Lower lobe of right lung (tissue), 2 donors: ENCODE measurements around the gene RNASEH2A. TPM values are rescaled to one million over a fixed set of nuclear protein-coding genes. Genes with fewer than 3 reads are reported as not detected.

Experiments used
- ATAC-seq, 2 donors: fragments of 200-7000 bp; cut with Tn5 transposase; one replicate each; pipeline ENCODE4 v1.9.1; 2020 to 2022; ENCODE audit warnings: mild to moderate bottlenecking in 2 of 2, moderate library complexity in 2 of 2
- DNase-seq: peaks from one replicate; pipeline ENCODE4 v3.0.0-alpha.2; 2020
- H3K27ac ChIP-seq: fragments of 200-600 bp; one replicate; pipeline ENCODE4 v1.8.0; 2022
- H3K27me3 ChIP-seq: fragments of 200-600 bp; one replicate; pipeline ENCODE4 v1.8.0; 2022; ENCODE audit warnings: low read depth
- H3K36me3 ChIP-seq: fragments of 200-600 bp; one replicate; pipeline ENCODE4 v1.8.0; 2022; ENCODE audit warnings: mild to moderate bottlenecking
- H3K4me1 ChIP-seq: fragments of 200-600 bp; one replicate; pipeline ENCODE4 v1.8.0; 2022
- H3K4me3 ChIP-seq: fragments of 200-600 bp; one replicate; pipeline ENCODE4 v1.8.0; 2022; ENCODE audit warnings: mild to moderate bottlenecking
- H3K9me3 ChIP-seq: fragments of 200-600 bp; one replicate; pipeline ENCODE4 v1.8.0; 2022
- CTCF ChIP-seq: fragments of 200-600 bp; IDR thresholded peaks from one replicate; pipeline ENCODE4 v1.8.0; 2022; ENCODE audit warnings: antibody characterized with exemption, mild to moderate bottlenecking
- intact Hi-C: fragments of 100-400 bp; cut with DNase I; formaldehyde crosslinking; loops from one replicate; pipeline ENCODE4 v1.11.0; 2022
- total RNA-seq: library from RNA; stranded (reverse); fragmentation: NEBNext Ultra II Directional; extraction: Animal tissue kit (Norgen Biotek cat#: 25700); gene quantifications from one replicate; pipeline ENCODE4 v1.2.1, GENCODE V29; 2021
- donor health status: DM: no; HTN: yes; CAD: no; lungs with severe emphysema.

The RNASEH2A gene
- total RNA-seq, 1 donor from 2014 or later: 10.9 TPM

GRCh38 chr19:12834566-12834943 lies 28.2 kb downstream of the RNASEH2A start, which contains the start of gene RTBDN:
RTBDN (minus strand) TSS chr19:12834579; CDS start chr19:12829979, 4,600 bp downstream.
- DNase-seq: no peak
- H3K27me3 ChIP-seq: peaks cover 90% of the 10 kb centered on the region
- no peak for TF ChIP-seq CTCF
- H3K4me1 ChIP-seq: peaks cover 18% of the 10 kb centered on the region
- no peaks in the 10 kb centered on the region for H3K9me3 ChIP-seq
- no peak for ATAC-seq
- intact Hi-C loops: no loop called here
- H3K4me3 ChIP-seq: peak within 1 kb of the TSS; percentile 47
- H3K27ac ChIP-seq: no peak within 1 kb of the TSS
- H3K36me3 ChIP-seq: no peaks in the 10 kb centered on the region

GRCh38 chr19:12834976-12835757 lies 28.8 kb downstream of the RNASEH2A start:
- intact Hi-C loops: no loop called here
- no peak for TF ChIP-seq CTCF
- H3K9me3 ChIP-seq: no peaks in the 10 kb centered on the region
- H3K36me3 ChIP-seq: no peaks in the 10 kb centered on the region
- H3K27ac ChIP-seq: no peak overlapping the region
- H3K4me1 ChIP-seq: peaks cover 18% of the 10 kb centered on the region
- ATAC-seq (peak in 1 of 2 donors; percentile 2), DNase-seq (peak; percentile 57)
- peaks cover 90% of the 10 kb centered on the region for H3K27me3 ChIP-seq
- H3K4me3 ChIP-seq: no peak overlapping the region

GRCh38 chr19:12836529-12836863 lies 30.1 kb downstream of the RNASEH2A start:
- DNase-seq: no peak
- peaks cover 92% of the 10 kb centered on the region for H3K27me3 ChIP-seq
- peaks cover 28% of the 10 kb centered on the region for H3K4me1 ChIP-seq

GRCh38 chr19:12837225-12837624 lies 30.8 kb downstream of the RNASEH2A start:
- peaks cover 92% of the 10 kb centered on the region for H3K27me3 ChIP-seq
- H3K4me3 ChIP-seq: no peak overlapping the region
- H3K9me3 ChIP-seq: no peaks in the 10 kb centered on the region
- H3K27ac ChIP-seq: no peak overlapping the region
- H3K4me1 ChIP-seq: peaks cover 28% of the 10 kb centered on the region
- intact Hi-C loops: no loop called here
- H3K36me3 ChIP-seq: no peaks in the 10 kb centered on the region
- ATAC-seq: no peak
- no peak for TF ChIP-seq CTCF
- DNase-seq: no peak

More at GRCh38 chr19:12836529-12836863, 30.1 kb downstream of the RNASEH2A start:
- no peak for TF ChIP-seq CTCF
- H3K36me3 ChIP-seq: no peaks in the 10 kb centered on the region
- intact Hi-C loops: no loop called here
- H3K27ac ChIP-seq: no peak overlapping the region
- no peak for ATAC-seq
- H3K4me3 ChIP-seq: no peak overlapping the region
- no peaks in the 10 kb centered on the region for H3K9me3 ChIP-seq

- peaks cover 25% of the 10 kb centered on the region for H3K4me1 ChIP-seq
- no peak within 1 kb of the TSS for H3K27ac ChIP-seq
- peak; percentile 47 for DNase-seq
- H3K4me3 ChIP-seq: peak within 1 kb of the TSS; percentile 35
- TF ChIP-seq CTCF: peak; percentile 34
- H3K9me3 ChIP-seq: no peaks in the 10 kb centered on the region
- no peaks in the 10 kb centered on the region for H3K36me3 ChIP-seq
- ATAC-seq: peak; percentile 63 to 66
- H3K27me3 ChIP-seq: peaks cover 89% of the 10 kb centered on the region
- intact Hi-C loops: no loop called here
Measured at GRCh38 chr19:12838182-12838885, 31.9 kb downstream of the RNASEH2A start, which contains the start of gene MAST1. MAST1 (plus strand) TSS chr19:12838515; CDS start chr19:12838573, 58 bp downstream.
